Stimulated activated naive CD8-positive, alpha-beta T cell treated with anti-CD3 and anti-CD28 coated beads, Interleukin-15, Interleukin-2, amounts not matched to agents 100 ng/mL and 50 ng/mL, for 24 hours (primary cell): ENCODE results near the gene CENPC.

Experiments used
- H3K27ac Mint-ChIP-seq: one replicate; pipeline ENCODE4 v1.8.0; 2021; ENCODE audit warnings: mild to moderate bottlenecking, mixed read lengths
- H3K27me3 Mint-ChIP-seq: one replicate; pipeline ENCODE4 v1.8.0; 2021; ENCODE audit warnings: mixed read lengths
- H3K36me3 Mint-ChIP-seq: one replicate; pipeline ENCODE4 v1.8.0; 2021; ENCODE audit warnings: low read depth, mixed read lengths
- H3K4me1 Mint-ChIP-seq: one replicate; pipeline ENCODE4 v1.8.0; 2021; ENCODE audit warnings: low read depth, mixed read lengths
- H3K4me3 Mint-ChIP-seq: one replicate; pipeline ENCODE4 v1.8.0; 2021; ENCODE audit warnings: mild to moderate bottlenecking, mixed read lengths
- H3K9me3 Mint-ChIP-seq: one replicate; pipeline ENCODE4 v1.8.0; 2021; ENCODE audit warnings: mixed read lengths

Gene CENPC, protein sequence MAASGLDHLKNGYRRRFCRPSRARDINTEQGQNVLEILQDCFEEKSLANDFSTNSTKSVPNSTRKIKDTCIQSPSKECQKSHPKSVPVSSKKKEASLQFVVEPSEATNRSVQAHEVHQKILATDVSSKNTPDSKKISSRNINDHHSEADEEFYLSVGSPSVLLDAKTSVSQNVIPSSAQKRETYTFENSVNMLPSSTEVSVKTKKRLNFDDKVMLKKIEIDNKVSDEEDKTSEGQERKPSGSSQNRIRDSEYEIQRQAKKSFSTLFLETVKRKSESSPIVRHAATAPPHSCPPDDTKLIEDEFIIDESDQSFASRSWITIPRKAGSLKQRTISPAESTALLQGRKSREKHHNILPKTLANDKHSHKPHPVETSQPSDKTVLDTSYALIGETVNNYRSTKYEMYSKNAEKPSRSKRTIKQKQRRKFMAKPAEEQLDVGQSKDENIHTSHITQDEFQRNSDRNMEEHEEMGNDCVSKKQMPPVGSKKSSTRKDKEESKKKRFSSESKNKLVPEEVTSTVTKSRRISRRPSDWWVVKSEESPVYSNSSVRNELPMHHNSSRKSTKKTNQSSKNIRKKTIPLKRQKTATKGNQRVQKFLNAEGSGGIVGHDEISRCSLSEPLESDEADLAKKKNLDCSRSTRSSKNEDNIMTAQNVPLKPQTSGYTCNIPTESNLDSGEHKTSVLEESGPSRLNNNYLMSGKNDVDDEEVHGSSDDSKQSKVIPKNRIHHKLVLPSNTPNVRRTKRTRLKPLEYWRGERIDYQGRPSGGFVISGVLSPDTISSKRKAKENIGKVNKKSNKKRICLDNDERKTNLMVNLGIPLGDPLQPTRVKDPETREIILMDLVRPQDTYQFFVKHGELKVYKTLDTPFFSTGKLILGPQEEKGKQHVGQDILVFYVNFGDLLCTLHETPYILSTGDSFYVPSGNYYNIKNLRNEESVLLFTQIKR

DNA sequence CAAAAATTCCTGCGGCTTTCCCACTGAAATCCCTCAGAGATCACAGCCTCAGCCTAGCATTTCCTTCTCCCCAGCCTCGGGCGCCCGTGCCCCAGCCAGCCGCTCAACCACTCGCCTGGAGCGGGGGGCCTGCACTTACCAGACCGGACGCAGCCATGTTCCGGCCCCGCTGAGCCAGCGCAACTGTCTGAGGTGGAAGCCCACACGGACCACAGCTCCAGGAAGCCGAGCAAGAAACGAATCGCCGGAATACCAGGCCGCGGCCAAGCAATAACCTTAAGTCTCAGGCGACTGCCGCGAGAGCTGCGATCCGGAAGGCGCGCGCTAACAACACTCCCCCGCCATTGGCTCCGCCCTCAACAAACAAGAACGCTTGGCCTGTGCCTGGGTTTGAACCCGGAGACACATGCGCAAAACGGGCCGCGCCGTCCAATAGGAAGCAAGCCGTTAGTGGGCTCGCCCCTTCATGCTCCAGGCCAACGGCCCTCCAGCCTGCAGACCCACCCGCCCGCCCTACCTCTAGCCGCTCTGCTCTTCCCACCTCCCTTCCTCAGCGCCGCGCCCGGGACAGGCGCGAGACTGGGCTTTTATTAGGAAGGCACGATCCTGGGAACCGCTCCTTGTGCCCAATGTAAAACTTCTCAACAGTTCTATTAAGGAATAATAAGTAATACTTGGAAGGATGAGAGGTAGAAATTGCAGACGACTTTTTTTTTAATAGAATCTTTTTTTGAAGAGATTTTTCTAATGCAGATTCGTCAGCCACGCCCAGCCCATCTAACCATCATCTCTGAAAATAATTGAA, at the start of gene CENPC:
TSS of gene CENPC (minus strand) at position 305 of the 805 bp plus-strand sequence. CDS start at position 157, 148 bp downstream.
- H3K36me3 Mint-ChIP-seq: peaks cover 33% of the 10 kb centered on the region

DNA sequence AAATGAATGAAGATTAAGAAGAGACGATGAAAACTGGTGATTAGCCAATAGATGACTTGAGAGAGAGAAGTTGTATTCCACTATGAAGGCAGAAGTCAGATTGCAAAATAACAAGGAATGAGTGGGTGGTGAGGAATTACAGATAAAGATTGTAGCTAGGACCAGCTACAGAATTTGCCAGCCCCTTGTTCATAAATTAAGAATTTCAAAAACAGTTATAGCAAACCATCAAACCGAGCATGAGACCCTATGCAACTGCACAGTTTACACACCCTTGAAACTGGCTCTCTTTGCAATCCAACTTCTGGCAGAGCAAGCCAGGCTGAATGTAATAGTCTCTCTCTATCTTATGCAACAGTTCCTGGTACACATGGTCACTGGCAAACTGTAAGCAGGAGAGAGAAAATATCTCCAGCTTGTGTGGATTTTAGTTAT, 48.5 kb upstream of the CENPC start:
- H3K4me1 Mint-ChIP-seq: no peaks in the 10 kb centered on the region
- no peak overlapping the region for H3K27ac Mint-ChIP-seq
- no peak overlapping the region for H3K4me3 Mint-ChIP-seq
- H3K27me3 Mint-ChIP-seq: no peaks in the 10 kb centered on the region
- H3K9me3 Mint-ChIP-seq: no peaks in the 10 kb centered on the region
- peaks cover 9% of the 10 kb centered on the region for H3K36me3 Mint-ChIP-seq

More for the DNA sequence above, at the start of gene CENPC:
- H3K27me3 Mint-ChIP-seq: no peaks in the 10 kb centered on the region
- H3K4me3 Mint-ChIP-seq: peak within 1 kb of the TSS; percentile 96
- H3K27ac Mint-ChIP-seq: peak within 1 kb of the TSS; percentile 96
- H3K4me1 Mint-ChIP-seq: peaks cover 37% of the 10 kb centered on the region
- H3K9me3 Mint-ChIP-seq: no peaks in the 10 kb centered on the region

DNA sequence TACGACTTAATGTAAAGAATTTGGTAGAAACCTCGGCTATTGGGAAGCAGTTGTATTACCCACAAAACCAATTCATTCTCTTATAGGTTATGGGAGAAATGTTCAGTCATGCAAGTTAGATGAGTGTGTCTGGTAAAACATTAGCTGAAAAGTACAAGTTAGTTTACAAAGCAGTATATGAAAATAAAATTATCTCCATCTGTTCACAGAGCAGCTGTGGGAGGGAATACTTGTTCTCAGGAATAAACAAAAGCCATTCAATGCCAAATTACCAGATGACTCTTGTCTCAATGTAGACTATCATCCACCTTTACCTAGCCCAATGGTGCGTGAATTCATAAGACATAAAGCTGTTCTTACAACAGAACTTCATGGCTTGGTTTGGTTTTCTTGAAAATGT, 41.9 kb upstream of the CENPC start:
- Mint-ChIP-seq H3K27me3 (no peaks in the 10 kb centered on the region), H3K9me3 (no peaks in the 10 kb centered on the region), H3K4me1 (peaks cover 5% of the 10 kb centered on the region), H3K27ac (no peak overlapping the region), H3K36me3 (peaks cover 6% of the 10 kb centered on the region), H3K4me3 (no peak overlapping the region)

DNA sequence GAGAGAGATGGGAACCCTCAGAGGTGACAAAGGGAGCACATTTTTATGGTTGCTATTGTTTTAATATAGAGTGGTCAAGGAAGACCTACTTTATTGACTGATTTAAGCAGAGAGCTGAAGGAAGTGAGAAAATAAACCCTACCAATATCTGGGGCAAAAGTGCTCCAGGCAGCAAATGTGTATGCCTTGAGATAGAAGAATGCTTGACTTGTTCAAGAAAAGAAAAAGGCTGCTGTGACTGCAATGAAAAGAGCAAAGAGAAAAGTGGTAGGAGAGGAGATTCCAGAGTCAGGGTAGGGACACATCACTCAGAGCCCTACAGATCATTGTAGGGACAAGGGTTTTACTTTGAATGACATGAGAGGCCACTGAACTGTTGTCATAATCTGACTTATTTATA, 39.2 kb upstream of the CENPC start:
- no peaks in the 10 kb centered on the region for H3K9me3 Mint-ChIP-seq
- H3K27ac Mint-ChIP-seq: no peak overlapping the region
- H3K36me3 Mint-ChIP-seq: peaks cover 13% of the 10 kb centered on the region
- H3K4me3 Mint-ChIP-seq: no peak overlapping the region
- peaks cover 24% of the 10 kb centered on the region for H3K4me1 Mint-ChIP-seq
- no peaks in the 10 kb centered on the region for H3K27me3 Mint-ChIP-seq

DNA sequence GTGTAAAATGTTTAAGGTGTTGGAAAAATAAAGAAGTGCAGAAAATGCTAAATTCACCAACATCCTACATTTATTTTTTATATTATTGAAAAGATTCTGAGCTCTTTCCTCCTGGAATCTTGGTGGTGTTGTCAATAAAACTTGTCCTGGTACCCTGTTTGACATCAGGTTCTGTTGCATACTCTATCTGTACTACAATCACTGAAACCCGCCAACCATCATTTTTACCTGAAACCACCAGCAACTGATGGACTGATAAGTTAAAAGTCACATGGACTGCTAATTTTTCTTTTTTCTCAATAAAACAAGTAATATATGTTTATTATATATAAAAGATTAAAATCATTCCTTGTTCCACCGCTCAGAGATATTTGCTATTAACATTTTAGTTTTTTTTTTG, 36.6 kb upstream of the CENPC start:
- peaks cover 24% of the 10 kb centered on the region for H3K36me3 Mint-ChIP-seq
- H3K4me3 Mint-ChIP-seq: no peak overlapping the region
- no peaks in the 10 kb centered on the region for H3K9me3 Mint-ChIP-seq
- peaks cover 32% of the 10 kb centered on the region for H3K4me1 Mint-ChIP-seq
- no peaks in the 10 kb centered on the region for H3K27me3 Mint-ChIP-seq
- H3K27ac Mint-ChIP-seq: no peak overlapping the region

DNA sequence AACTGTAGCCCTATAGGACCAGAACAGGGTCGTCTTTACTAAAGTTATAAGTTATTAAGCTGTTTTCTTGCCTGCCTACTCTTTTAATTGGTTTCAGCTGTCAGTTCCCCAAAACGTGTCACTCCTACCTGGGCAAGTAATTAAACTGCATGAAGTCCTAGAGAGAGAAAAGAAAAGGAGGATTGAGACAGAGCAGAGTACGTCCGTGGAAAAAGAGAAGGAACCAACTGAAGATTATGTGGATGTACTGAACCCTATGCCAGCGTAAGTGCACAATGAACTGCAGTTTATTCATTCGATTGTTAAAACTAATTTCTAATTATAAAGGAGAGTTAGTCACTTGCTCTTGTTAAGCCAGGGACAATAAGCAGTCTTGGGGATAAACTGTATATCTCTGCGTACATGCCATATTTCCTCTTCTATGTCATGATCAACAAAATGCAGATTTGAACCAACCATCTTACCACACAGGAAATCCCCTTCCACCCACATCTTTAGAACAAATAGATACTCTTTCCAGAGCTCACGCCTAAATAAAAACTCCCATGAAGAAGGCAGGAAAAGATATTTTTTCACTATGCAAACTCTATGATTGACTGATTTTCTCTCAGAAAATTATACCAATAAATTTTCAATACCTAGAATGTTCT, 36.0 kb upstream of the CENPC start:
- Mint-ChIP-seq H3K27me3 (no peaks in the 10 kb centered on the region), H3K4me3 (peak overlapping the region; percentile 18), H3K9me3 (no peaks in the 10 kb centered on the region), H3K27ac (peak overlapping the region; percentile 32), H3K4me1 (peaks cover 36% of the 10 kb centered on the region), H3K36me3 (peaks cover 24% of the 10 kb centered on the region)

DNA sequence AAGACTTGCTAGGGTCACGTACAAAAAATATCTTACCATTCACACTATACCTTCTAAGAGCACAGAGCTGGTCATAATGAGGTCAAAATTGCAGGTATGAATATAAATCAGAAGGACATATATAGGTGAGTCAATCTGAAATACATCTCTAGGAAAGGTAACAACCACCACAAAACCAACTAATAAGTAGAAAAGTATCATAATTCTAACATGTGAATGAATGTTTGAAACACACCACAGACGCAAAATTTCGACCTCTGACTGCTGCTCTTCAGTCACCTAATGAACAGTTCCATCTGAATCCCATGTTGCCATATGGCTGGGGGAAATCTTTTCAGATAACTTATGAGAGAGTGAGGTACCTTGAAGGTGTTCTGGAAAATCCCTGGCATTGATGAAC, 35.3 kb upstream of the CENPC start:
- Mint-ChIP-seq H3K4me1 (peaks cover 43% of the 10 kb centered on the region), H3K36me3 (peaks cover 20% of the 10 kb centered on the region)

DNA sequence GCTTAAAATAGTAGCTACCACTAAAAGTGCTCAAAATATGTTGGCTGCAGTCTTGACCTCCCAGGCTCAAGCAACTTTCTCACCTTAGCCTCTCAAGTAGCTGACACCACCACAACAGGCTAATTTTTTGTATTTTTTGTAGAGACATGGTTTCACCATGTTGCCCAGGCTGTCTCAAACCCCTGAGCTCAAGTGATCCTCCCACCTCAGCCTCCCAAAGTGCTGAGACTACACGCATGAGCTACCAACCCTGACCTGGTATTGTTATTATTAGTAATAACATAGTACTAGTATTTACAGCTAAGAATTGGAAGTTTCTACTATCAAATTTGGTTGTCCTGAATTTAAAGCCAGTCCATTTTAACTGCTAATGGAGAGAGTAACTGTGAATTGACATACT, 31.2 kb upstream of the CENPC start:
- H3K4me1 Mint-ChIP-seq: peaks cover 61% of the 10 kb centered on the region
- peaks cover 21% of the 10 kb centered on the region for H3K36me3 Mint-ChIP-seq
- H3K4me3 Mint-ChIP-seq: no peak overlapping the region
- H3K27me3 Mint-ChIP-seq: no peaks in the 10 kb centered on the region
- H3K9me3 Mint-ChIP-seq: no peaks in the 10 kb centered on the region
- H3K27ac Mint-ChIP-seq: no peak overlapping the region

More for the DNA sequence above, 35.3 kb upstream of the CENPC start:
- Mint-ChIP-seq H3K27me3 (no peaks in the 10 kb centered on the region), H3K4me3 (peak overlapping the region; percentile 18), H3K27ac (peak overlapping the region; percentile 32), H3K9me3 (no peaks in the 10 kb centered on the region)

DNA sequence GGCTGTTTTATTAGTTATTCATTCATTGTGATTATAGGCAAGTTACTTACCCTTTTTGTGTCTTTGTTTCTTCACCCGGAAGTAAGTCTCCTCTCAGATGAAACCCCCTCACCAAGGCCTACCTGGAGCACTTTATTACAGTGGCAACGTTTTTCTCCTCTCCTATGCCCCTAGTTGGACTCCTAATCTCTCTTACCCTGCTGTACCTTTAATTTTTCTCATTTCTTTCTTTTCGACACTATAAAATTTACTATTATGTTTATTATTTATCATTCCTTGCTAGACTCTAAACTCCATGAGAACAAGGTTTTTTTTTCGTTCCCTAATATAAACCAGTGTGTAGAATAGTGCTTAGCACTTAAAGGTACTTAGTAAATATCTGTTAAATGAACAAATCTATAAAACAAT, 30.8 kb upstream of the CENPC start:
- Mint-ChIP-seq H3K9me3 (no peaks in the 10 kb centered on the region), H3K27me3 (no peaks in the 10 kb centered on the region), H3K4me3 (peak overlapping the region; percentile 72), H3K36me3 (peaks cover 21% of the 10 kb centered on the region), H3K4me1 (peaks cover 56% of the 10 kb centered on the region), H3K27ac (peak overlapping the region; percentile 80)

DNA sequence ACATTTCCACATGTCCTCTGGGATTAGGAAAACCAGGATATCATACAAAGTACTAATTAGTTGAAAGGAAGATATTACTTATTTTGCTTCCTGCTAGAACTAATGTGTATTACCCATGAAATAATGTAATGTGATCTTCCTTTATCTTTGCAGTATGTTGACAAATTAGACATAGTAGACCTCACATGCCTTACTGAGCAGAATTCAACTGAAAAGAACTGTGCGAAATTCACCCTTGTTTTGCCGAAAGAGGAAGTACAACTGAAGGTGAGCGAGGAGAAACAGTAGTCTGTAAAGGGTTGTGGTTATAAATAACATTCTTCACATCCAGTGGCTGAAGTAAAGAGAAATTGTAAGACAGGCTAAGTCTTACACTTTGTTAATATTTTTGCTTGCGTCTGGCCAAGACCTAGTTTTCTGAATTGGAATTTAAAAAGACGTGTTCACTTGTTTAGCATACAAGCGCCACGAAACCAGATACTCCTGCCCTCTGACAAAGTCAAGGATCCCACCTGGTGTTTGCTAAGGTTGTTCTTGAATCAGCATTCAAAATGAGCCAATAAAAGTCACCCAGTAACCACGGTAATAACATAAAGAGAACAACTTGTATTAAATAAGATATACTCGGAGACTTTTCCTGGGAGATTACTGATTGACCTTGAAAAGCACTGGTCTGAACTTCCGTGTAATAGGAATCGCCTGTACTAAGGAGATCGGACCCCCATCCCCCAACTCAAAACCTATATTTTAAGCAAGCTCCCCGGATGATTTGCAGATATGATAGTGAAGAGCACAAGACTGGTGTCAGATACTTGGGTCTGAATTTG, 30.1 kb upstream of the CENPC start:
- peaks cover 17% of the 10 kb centered on the region for H3K36me3 Mint-ChIP-seq
- H3K27ac Mint-ChIP-seq: peak overlapping the region; percentile 80
- H3K27me3 Mint-ChIP-seq: no peaks in the 10 kb centered on the region
- H3K9me3 Mint-ChIP-seq: no peaks in the 10 kb centered on the region
- H3K4me3 Mint-ChIP-seq: peak overlapping the region; percentile 72
- H3K4me1 Mint-ChIP-seq: peaks cover 50% of the 10 kb centered on the region

DNA sequence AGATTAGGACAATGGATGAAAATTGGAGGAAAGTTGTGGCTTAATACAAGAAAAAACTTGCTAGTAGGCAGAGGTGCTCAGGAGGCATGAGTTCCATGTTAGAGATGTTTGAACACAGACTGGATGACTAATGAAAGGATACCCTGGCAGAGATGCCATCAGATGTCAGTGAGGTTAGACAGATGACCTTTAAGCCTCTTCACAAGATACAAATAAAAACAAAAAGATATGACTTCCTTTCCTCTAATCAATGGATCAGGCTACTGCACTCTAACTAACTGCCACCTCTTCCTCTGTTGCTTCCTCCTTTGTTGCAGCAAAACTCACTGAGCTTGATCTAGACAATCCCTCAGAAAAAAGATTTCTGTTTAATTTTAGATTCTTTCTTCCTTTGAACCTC, 27.9 kb upstream of the CENPC start:
- Mint-ChIP-seq H3K9me3 (no peaks in the 10 kb centered on the region), H3K4me1 (peaks cover 51% of the 10 kb centered on the region), H3K36me3 (peaks cover 8% of the 10 kb centered on the region), H3K27ac (peak overlapping the region; percentile 10), H3K4me3 (no peak overlapping the region), H3K27me3 (no peaks in the 10 kb centered on the region)

DNA sequence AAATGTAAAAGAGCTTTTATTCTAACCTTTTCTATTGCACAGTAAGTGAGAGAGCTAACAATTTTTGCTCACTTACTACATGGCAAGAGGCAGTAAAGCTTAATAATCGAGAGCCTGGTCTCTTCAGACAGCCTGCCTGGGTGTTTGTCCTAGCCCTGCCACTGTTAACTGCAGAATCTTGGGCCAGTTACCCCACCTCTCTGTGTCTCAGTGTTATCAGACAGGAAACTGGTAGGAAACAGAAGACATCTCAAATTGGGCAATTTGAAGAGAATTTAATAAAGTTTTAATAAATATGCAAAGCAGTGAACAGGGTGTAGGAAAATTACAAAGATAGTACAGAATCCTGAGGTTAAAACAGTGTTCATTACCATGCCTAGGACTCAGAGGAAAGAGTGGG, 26.7 kb upstream of the CENPC start:
- H3K27me3 Mint-ChIP-seq: no peaks in the 10 kb centered on the region
- H3K4me3 Mint-ChIP-seq: no peak overlapping the region
- peaks cover 4% of the 10 kb centered on the region for H3K36me3 Mint-ChIP-seq
- no peaks in the 10 kb centered on the region for H3K9me3 Mint-ChIP-seq
- no peak overlapping the region for H3K27ac Mint-ChIP-seq
- peaks cover 53% of the 10 kb centered on the region for H3K4me1 Mint-ChIP-seq

DNA sequence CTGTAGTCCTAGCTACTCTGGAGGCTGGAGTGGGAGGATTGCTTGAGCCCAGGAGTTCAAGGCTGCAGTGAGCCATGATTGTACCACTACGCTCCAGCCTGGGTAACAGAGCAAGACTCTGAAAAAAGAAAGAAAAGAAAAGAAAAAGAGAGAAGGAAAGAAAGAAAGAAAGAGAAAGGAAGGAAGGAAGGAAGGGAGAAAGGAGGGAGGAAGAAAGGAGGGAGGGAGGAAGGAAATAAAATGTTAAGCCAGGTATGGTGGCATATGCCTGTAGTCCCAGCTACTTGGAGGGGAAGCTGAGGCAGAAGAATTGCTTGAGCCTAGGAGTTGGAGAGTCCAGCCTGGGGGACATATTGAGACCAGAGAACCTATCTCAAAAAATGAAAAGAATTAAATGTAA, 25.2 kb upstream of the CENPC start:
- Mint-ChIP-seq H3K4me3 (no peak overlapping the region), H3K4me1 (peaks cover 48% of the 10 kb centered on the region), H3K36me3 (peaks cover 4% of the 10 kb centered on the region), H3K27ac (no peak overlapping the region), H3K9me3 (no peaks in the 10 kb centered on the region), H3K27me3 (no peaks in the 10 kb centered on the region)
